ENCODE results near the gene SOX6. TPM values are rescaled to one million over a fixed set of nuclear protein-coding genes. Genes with fewer than 3 reads are reported as not detected.
"Not testable (repeated sequence)": the region's sequence is repeated elsewhere in the genome, so short reads cannot be mapped to it uniquely, and the experiment has no call there.

Gene SOX6
- 20.2 TPM for total RNA-seq

- peak; percentile 33 for DNase-seq
Measured at GRCh38 chr11:16356057-16356760, at the start of gene SOX6. Gene SOX6, minus strand, starts transcription at chr11:16356546. Its CDS starts 15,298 bp downstream, at chr11:16341248.

- DNase-seq: no peak
Measured at GRCh38 chr11:16404781-16405285, 48.5 kb upstream of the SOX6 start.

GRCh38 chr11:16403851-16404250 is 47.5 kb upstream of the SOX6 start:
- DNase-seq: no peak

GRCh38 chr11:16403448-16403803 is 47.1 kb upstream of the SOX6 start:
- DNase-seq: no peak

GRCh38 chr11:16402654-16403447 is 46.5 kb upstream of the SOX6 start:
- no peak for DNase-seq

GRCh38 chr11:16397390-16397789 is 41.0 kb upstream of the SOX6 start:
- DNase-seq: no peak

GRCh38 chr11:16395601-16396000 is 39.3 kb upstream of the SOX6 start:
- no peak for DNase-seq

- DNase-seq: no peak
Measured at GRCh38 chr11:16394947-16395346, 38.6 kb upstream of the SOX6 start.

GRCh38 chr11:16393340-16393739 is 37.0 kb upstream of the SOX6 start:
- DNase-seq: no peak

- no peak for DNase-seq
Measured at GRCh38 chr11:16392616-16393015, 36.3 kb upstream of the SOX6 start.

GRCh38 chr11:16390826-16391225 is 34.5 kb upstream of the SOX6 start:
- not testable (repeated sequence) for DNase-seq

- DNase-seq: no peak
Measured at GRCh38 chr11:16385099-16385498, 28.8 kb upstream of the SOX6 start.

- DNase-seq: peak; percentile 13
Measured at GRCh38 chr11:16382638-16383380, 26.5 kb upstream of the SOX6 start.

- DNase-seq: no peak
Measured at GRCh38 chr11:16382186-16382585, 25.8 kb upstream of the SOX6 start.

GRCh38 chr11:16380941-16381568 is 24.7 kb upstream of the SOX6 start:
- DNase-seq: no peak

GRCh38 chr11:16378906-16379305 is 22.6 kb upstream of the SOX6 start:
- no peak for DNase-seq

GRCh38 chr11:16377746-16378145 is 21.4 kb upstream of the SOX6 start:
- DNase-seq: no peak

GRCh38 chr11:16375664-16376063 is 19.3 kb upstream of the SOX6 start:
- DNase-seq: not testable (repeated sequence)

GRCh38 chr11:16373768-16374167 is 17.4 kb upstream of the SOX6 start:
- DNase-seq: no peak

- DNase-seq: no peak
Measured at GRCh38 chr11:16372355-16372754, 16.0 kb upstream of the SOX6 start.

- DNase-seq: no peak
Measured at GRCh38 chr11:16367252-16367651, 10.9 kb upstream of the SOX6 start.

GRCh38 chr11:16365581-16366228 is 9.4 kb upstream of the SOX6 start:
- DNase-seq: peak; percentile 65
